Esophagus squamous epithelium (tissue), 5 donors: ENCODE data around the gene NUP54. TPM values are rescaled to one million over a fixed set of nuclear protein-coding genes. Genes with fewer than 3 reads are reported as not detected.

Experiments
- DNase-seq: peaks from one replicate; lab custom pipeline; 2025; lab: John Stamatoyannopoulos, UW
- H3K27ac ChIP-seq, 4 donors: fragments of 200-600 bp; sonication (generic); one replicate each; pipeline ENCODE4 v1.5.1; 2016 to 2019; ENCODE audit warnings: mild to moderate bottlenecking in 1 of 4
- H3K27me3 ChIP-seq, 4 donors: fragments of 200-600 bp; sonication (generic); 1 replicate in 3 of 4; 2 replicates in 1 of 4; pipeline versions ENCODE4 v1.5.1 to v1.6.0; 2017 to 2021; ENCODE audit warnings: antibody characterized with exemption in 1 of 4
- H3K36me3 ChIP-seq, 3 donors: fragments of 200-600 bp; sonication (generic); one replicate each; pipeline ENCODE4 v1.5.1; 2016 to 2019
- H3K4me1 ChIP-seq, 3 donors: fragments of 200-600 bp; sonication (generic); one replicate each; pipeline ENCODE4 v1.5.1; 2017 to 2019
- H3K4me3 ChIP-seq, 4 donors: fragments of 200-600 bp; sonication (generic); 1 replicate in 3 of 4; 2 replicates in 1 of 4; pipeline ENCODE4 v1.5.1; 2016 to 2019; ENCODE audit warnings: mild to moderate bottlenecking in 2 of 4, moderate library complexity in 1 of 4
- H3K9me3 ChIP-seq, 3 donors: fragments of 200-600 bp; sonication (generic); one replicate each; pipeline ENCODE4 v1.5.1; 2016 to 2019
- POLR2A ChIP-seq, 4 donors: fragments of 450-650 bp; IDR thresholded peaks; one replicate each; pipeline ENCODE4 v1.6.1; 2017; ENCODE audit warnings: antibody characterized with exemption in 4 of 4, mild to moderate bottlenecking in 4 of 4, moderate library complexity in 3 of 4
- WGBS, 2 donors: methylation state at CpG; one replicate each; pipeline ENCODE4 v1.1.5; 2018; 5-methylcytosine and 5-hydroxymethylcytosine counted together
- intact Hi-C: fragments of 100-400 bp; cut with DNase I; formaldehyde crosslinking; loops from one replicate; pipeline ENCODE4 v1.15.0; 2022
- total RNA-seq, 4 donors: library from RNA; depleted of rRNA; stranded (reverse); fragments of >200 nt; gene quantifications; one replicate each; pipeline ENCODE4 v1.1.0, GENCODE V29; 2016
- TF ChIP-seq, protein P1 (sequence below), 6 experiments: fragments of 450-650 bp in 4 of 6; fragments of 200-600 bp in 2 of 6; sonication (generic) in 2 of 6; IDR thresholded peaks; one replicate each; pipeline ENCODE4 v1.5.1; 2016 to 2019; ENCODE audit warnings: antibody characterized with exemption in 6 of 6, mild to moderate bottlenecking in 4 of 6, moderate library complexity in 4 of 6
- donor health status: DM: yes; HTN: yes; CAD: no.

Gene NUP54
- total RNA-seq, result 10 to 100 TPM; 19.5 to 45.4 (median 36.5) TPM

- Histone ChIP-seq H3K27ac (peak within 1 kb of the TSS; percentile 92 to 95 (median 94)), H3K4me1 (peaks cover 10 to 43% (median 12%) of the 10 kb centered on the region in 3 donors), H3K36me3 (peaks cover 0 to 9% (median 0%) of the 10 kb centered on the region in 3 donors), H3K9me3 (no peaks in the 10 kb centered on the region), H3K4me3 (peak within 1 kb of the TSS; percentile 80 to 96 (median 88)), H3K27me3 (no peaks in the 10 kb centered on the region)
- intact Hi-C loops, result no loop called here
- TF ChIP-seq, protein P1, sequence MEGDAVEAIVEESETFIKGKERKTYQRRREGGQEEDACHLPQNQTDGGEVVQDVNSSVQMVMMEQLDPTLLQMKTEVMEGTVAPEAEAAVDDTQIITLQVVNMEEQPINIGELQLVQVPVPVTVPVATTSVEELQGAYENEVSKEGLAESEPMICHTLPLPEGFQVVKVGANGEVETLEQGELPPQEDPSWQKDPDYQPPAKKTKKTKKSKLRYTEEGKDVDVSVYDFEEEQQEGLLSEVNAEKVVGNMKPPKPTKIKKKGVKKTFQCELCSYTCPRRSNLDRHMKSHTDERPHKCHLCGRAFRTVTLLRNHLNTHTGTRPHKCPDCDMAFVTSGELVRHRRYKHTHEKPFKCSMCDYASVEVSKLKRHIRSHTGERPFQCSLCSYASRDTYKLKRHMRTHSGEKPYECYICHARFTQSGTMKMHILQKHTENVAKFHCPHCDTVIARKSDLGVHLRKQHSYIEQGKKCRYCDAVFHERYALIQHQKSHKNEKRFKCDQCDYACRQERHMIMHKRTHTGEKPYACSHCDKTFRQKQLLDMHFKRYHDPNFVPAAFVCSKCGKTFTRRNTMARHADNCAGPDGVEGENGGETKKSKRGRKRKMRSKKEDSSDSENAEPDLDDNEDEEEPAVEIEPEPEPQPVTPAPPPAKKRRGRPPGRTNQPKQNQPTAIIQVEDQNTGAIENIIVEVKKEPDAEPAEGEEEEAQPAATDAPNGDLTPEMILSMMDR (IDR thresholded peaks at IDR 0.05), result no peak
- TF ChIP-seq POLR2A (IDR thresholded peaks at IDR 0.05), result peak in 3 of 4 donors; percentile 16 to 82 (median 67)
- WGBS, 2 donors, result 0 to 1% methylated on average over 16 to 20 of the region's 47 CpGs
- peak; percentile 74 for DNase-seq
Observed at GRCh38 chr4:76148142-76148865, at the start of gene NUP54. TSS of gene NUP54 (minus strand) at chr4:76148397. CDS start at chr4:76148374, 23 bp downstream.

DNA sequence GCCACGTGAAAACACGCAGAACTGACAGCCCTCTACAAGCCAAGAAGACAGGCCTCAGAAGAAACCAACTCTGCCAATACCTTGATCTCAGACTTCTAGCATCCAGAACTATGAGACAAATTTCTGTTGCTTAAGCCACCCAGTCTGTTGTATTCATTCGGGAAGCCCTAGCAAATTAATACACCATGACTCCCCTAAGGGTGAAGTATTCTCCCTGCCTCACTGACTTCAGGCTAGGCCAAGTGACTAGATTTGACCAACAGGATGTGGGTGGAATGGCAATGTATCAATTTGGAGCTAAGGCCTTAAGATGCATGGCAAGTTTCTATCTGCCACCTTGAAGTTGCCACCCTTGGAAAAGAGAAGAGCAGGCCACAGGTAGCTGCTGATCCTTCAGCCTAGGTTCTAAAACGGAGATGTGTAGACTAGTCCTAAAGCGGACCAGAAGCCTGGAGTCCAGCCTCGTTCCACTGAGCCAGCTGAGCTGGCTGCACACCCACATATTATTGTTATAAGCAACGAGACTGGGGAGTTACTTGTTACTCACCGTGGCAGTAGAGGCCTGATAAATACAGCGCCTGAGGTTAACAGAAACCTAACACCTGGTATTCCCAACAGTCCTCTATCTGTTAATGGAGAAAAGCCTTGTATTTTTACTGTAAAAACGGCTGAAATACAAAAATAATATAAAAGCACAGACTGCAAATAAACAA is 49.0 kb upstream of the NUP54 start:
- no peak for DNase-seq
- no peak for TF ChIP-seq POLR2A (IDR thresholded peaks at IDR 0.05)
- TF ChIP-seq, protein P1 (IDR thresholded peaks at IDR 0.05), result no peak
- Histone ChIP-seq H3K27me3 (no peaks in the 10 kb centered on the region), H3K9me3 (no peaks in the 10 kb centered on the region), H3K4me1 (peaks cover 28 to 89% (median 82%) of the 10 kb centered on the region in 3 donors), H3K27ac (peak overlapping the region; percentile 2 to 88 (median 78)), H3K36me3 (peaks cover 9 to 32% (median 9%) of the 10 kb centered on the region in 3 donors), H3K4me3 (no peak overlapping the region)
- 55 to 64% methylated on average over 8 to 9 of the region's 10 CpGs for WGBS, 2 donors
- intact Hi-C loops, result no loop called here

- DNase-seq, result no peak
- WGBS, 2 donors, result 89 to 90% methylated on average over 2 of the region's 2 CpGs
- Histone ChIP-seq H3K27ac (peak overlapping the region in 3 of 4 donors; percentile 72 to 88 (median 84)), H3K4me1 (peaks cover 28 to 83% (median 82%) of the 10 kb centered on the region in 3 donors), H3K27me3 (no peaks in the 10 kb centered on the region), H3K4me3 (no peak overlapping the region), H3K9me3 (no peaks in the 10 kb centered on the region), H3K36me3 (peaks cover 9 to 40% (median 10%) of the 10 kb centered on the region in 3 donors)
- TF ChIP-seq, protein P1 (IDR thresholded peaks at IDR 0.05), result no peak
- no peak for TF ChIP-seq POLR2A (IDR thresholded peaks at IDR 0.05)
- intact Hi-C loops, result no loop called here
Observed at GRCh38 chr4:76196376-76196775, 48.2 kb upstream of the NUP54 start.

- intact Hi-C loops, result no loop called here
Observed at GRCh38 chr4:76195326-76195725, 47.1 kb upstream of the NUP54 start.

More at GRCh38 chr4:76195326-76195725, 47.1 kb upstream of the NUP54 start:
- 31 to 53% methylated on average over 3 of the region's 3 CpGs for WGBS, 2 donors
- Histone ChIP-seq H3K4me1 (peaks cover 21 to 73% (median 72%) of the 10 kb centered on the region in 3 donors), H3K4me3 (no peak overlapping the region), H3K36me3 (peaks cover 9 to 51% (median 10%) of the 10 kb centered on the region in 3 donors), H3K9me3 (no peaks in the 10 kb centered on the region), H3K27me3 (no peaks in the 10 kb centered on the region), H3K27ac (peak overlapping the region; percentile 54 to 88 (median 70))
- TF ChIP-seq POLR2A (IDR thresholded peaks at IDR 0.05), result no peak
- TF ChIP-seq, protein P1 (IDR thresholded peaks at IDR 0.05), result no peak
- no peak for DNase-seq
